Measurements from ENCODE around the gene ZNHIT2.

The ZNHIT2 gene

DNA sequence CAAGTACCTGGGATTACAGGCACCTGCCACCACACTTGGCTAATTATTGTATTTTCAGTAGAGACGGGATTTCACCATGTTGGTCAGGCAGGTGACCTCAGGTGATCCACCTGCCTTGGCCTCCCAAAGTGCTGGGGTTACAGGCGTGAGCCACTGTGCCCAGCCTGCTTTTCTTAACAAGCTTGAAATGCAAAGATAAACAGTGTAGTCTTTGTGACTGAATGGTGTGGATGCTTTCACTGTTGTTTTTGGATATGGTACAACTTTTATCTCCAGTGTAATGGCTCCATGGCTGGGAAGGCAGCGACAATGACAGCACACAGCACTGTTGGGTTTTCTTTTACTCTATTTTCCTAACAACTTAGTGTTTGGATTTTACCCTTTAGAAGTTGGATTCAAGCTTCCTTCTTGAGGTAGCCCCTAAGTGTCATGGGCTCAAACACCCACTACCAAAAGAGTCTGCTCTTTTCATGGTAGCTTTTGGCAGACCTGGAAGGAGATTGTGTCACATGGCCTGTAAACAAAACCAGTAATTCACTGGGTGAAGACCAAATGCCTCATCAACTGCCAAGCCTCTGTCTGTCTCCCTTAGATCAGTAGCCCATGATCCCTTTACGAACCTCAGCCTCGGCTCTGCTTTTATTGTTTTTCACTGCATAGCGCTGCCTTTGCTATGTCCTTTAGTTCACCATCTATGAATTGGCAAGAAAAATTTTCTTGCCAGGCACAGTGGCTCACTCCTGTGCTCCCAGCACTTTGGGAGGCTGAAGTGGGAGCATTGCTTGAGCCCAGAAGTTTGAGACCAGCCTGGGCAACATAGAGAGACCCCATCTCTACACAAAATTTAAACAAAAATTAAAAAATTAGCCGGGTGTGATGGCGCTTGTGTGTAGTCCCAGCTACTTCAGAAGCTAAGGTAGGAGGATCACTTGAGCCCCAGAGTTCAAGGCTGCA lies 15.1 kb downstream of the ZNHIT2 start:
- DNase-seq = no peak

DNA sequence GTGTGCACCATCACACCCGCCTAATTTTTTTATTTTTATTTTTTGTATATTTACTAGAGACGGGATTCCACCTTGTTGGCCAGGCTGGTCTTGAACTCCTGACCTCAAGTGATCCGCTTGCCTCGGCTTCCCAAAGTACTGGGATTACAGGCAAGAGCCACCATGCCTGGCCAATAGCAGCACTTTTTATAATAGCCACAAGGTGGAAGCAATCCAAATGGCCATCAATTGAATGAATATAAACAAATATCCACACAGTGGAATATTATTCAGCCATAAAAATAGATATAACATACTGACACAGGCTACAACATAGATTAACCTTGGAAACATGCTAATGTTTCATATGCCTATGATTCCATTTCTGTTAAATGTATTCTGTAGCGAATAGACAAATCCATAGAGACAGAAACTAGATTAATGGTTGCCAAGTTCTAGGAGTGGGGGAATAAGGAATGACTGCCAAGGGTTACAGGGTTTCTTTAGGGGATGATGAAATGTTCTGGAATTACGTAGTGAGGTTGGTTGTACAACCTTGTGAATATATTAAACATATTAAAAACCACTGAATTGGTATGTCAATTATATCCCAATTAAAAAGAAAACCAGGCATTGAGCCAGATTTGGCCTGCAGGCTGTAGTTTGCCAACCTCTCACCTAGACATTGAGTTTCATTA lies 16.7 kb downstream of the ZNHIT2 start:
- DNase-seq = no peak

DNA sequence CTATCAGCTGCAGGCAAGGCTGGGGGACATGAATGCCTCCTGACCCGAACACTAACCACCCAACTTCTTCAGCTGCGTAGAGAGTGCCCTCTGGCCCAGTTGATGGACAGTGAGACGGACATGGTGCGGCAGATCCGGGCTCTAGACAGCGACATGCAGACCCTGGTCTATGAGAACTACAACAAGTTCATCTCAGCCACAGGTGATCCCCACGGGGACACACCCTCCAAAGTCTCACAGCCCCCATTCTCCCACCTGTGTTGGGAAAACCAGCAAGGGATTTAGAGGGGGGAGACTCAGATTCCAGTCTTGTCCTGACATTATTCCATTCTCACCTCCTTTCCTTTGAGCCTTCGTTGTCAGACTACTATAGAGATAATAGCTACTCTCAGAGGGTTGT lies 20.6 kb downstream of the ZNHIT2 start:
- no peak for DNase-seq

DNA sequence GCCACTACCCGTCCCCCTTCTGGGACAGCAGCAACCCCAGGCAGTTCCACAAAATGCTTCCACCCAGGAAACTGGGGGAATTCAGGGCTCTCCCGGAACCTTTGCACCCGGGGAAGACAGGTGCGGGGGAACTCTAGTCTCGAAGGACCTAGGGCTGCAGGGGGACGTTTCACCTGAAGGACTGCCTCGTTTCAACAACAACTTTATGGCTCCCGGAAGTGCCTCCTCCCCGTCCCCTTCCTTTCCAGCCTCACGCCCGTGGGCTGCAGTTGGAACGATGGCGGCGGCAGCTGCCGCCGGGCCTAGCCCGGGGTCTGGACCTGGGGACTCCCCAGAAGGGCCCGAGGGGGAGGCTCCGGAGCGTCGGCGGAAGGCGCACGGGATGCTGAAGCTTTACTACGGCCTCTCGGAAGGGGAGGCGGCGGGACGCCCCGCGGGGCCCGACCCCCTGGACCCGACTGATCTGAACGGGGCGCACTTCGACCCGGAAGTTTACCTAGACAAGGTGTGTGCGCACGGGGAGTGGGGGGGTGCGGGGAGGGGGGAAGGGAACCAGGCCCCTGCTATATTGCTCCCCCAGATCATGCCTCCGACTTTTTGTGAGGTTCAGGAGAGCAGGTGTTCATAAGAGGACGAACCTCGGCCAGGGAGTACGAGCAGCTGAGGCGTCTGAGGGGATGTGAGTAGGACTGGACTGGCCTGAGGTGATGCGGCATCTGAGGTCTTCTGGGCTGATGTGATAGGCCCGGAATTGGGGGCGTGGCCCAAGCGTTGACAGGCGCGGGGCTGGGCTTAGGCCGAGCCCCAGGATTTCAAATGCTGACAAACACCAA lies 21.3 kb downstream of the ZNHIT2 start, which contains the start of gene VPS51:
Gene VPS51 (plus strand): TSS at position 241 of the 833 bp plus-strand sequence. CDS start 37 bp downstream, at position 278.
- DNase-seq = peak; percentile 88

DNA sequence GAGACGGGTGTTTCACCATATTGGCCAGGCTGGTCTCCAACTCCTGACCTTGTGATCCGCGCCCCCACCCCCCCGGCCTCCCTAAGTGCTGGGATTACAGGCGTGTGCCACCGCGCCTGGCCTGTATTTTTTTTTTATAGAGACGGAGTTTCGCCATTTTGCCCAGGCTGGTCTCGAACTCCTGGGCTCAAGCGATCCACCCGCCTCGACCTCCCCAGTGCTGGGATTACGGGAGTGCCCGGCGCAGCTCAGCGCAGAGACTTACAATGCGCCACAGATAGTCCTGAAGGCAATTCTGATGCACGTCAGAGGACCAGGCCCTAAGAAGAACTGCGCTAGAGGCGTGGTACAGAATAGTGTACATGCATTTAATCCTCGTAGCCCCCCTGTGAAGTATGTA lies 22.1 kb downstream of the ZNHIT2 start:
- DNase-seq = no peak

DNA sequence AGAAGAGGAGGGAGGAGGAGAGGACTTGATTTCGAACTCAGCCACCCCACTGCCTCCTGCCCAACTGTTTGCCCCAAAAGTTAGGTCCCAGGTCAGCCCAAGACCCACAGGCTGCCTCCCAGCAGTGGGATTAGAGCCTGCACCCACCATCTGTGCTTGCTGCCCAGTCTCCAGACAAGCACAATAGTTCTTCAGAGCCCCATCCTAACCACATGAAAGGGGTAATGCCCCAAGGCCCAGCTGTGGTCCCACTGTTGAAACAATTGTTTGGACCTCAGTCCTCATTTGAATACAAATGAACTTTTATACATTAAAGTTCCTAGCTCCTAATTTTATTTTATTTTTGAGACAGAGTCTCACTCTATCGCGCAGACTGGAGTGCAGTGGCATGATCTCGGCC lies 26.9 kb downstream of the ZNHIT2 start:
- DNase-seq = no peak

DNA sequence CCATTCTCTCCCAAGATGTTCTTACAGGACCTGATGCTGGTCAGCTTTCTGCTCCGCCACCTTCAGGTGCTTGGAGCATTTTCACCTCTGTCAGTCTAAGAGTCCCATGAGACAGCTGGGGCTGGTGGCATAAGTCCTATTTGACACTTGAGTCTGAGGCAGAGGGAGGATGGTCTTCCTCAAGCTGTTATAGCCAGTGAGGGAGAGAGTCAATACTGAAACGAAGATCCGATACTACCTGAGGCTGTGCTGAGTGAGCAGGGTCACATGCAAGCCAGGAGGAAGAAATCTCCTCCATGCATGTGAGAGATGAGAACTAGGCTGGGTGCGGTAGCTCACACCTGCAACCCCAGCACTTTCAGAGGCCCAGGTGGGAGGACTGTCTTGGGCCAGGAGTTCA lies 27.9 kb downstream of the ZNHIT2 start:
- no peak for DNase-seq

DNA sequence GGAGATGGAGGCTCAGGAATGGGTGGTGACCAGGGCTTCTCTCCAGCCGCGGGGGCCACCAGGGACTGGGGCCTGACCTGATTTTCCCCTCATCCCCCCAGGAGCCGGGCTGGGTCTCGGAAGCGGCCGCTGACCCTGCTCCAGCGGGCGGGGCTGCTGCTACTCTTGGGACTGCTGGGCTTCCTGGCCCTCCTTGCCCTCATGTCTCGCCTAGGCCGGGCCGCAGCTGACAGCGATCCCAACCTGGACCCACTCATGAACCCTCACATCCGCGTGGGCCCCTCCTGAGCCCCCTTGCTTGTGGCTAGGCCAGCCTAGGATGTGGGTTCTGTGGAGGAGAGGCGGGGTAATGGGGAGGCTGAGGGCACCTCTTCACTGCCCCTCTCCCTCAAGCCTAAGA lies 29.7 kb downstream of the ZNHIT2 start:
- no peak for DNase-seq

DNA sequence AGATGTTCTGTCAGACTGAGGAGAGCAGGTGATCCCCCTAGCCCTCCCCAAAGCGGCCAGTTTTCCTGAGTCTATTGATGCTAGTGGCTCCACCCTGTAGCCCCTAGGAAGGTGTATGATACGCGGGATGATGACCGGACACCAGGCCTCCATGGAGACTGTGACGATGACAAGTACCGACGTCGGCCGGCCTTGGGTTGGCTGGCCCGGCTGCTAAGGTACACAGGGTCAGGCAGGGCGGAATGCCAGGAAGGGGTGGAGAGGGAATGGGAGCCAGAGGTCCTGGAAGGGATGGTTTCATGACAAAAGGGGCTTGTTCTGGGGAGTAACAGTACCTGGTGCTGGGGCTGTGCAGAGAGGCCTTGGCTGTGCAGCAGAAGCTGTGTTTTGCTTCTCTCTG lies 30.3 kb downstream of the ZNHIT2 start:
- no peak for DNase-seq

DNA sequence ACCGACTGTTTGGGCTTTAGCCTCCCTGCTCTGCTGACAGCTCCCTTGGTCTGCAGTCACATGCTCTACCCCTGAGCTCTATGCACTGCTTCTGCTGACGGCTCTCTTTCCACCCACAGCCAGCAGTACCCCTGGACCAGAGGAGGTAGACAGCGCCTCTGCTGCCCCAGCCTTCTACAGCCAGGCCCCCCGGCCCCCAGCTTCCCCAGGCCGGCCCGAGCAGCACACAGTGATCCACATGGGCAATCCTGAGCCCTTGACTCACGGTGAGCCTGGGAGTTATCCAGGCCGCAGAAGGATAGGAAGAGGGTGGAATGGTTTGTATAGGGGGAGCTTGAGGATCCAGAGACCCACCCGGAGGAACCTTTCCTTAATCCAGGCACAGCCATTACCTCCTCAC lies 30.7 kb downstream of the ZNHIT2 start:
- DNase-seq = no peak

DNA sequence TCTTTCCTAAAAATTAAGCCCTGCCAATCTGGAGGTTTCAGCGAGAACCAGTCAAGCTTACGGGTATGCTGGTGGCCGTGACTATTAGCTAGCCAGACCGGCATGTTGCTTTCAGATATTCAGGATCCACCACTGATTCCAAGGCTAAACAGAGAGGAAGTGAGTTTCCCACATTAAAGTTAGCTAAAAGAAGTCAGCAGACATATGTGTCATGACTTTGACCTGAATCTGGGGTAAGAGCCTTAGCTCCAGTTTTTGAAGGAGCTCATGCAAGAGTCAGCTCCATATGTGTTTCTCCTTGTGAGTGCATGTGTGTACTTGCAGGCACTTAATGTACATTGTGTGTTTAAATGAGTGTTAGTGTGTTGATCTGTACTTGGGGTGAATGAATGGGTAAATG lies 32.1 kb downstream of the ZNHIT2 start:
- no peak for DNase-seq

DNA sequence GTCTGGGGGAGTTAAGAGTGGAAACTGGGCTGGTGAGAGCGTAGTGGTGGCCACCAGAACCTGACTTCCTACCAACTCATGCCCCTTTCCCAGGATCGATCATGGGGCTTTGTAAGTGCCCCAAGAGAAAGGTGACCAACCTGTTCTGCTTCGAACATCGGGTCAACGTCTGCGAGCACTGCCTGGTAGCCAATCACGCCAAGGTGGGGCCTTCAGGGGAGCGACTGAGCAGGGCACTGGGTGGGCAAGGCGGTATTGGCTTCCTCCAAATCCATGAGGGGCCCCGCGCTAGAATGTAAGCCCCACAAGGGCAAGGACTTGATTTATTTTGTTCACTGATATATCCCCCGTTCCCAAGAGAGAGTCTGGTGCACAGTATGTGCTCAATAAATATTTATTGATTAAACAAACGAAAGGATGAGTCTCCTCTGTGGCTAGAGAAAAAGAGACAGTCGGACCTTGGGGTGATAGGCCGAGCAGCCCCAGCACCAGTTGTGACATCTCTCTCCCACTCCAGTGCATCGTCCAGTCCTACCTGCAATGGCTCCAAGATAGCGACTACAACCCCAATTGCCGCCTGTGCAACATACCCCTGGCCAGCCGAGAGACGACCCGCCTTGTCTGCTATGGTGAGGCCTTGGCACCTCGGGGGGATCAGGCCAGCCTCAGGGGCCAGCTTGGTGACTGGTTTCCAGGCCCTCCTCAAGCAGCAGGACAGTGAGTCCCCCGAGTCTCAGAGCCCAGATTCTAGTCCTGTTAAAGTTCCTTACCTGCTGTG lies 32.7 kb downstream of the ZNHIT2 start:
- DNase-seq = no peak

DNA sequence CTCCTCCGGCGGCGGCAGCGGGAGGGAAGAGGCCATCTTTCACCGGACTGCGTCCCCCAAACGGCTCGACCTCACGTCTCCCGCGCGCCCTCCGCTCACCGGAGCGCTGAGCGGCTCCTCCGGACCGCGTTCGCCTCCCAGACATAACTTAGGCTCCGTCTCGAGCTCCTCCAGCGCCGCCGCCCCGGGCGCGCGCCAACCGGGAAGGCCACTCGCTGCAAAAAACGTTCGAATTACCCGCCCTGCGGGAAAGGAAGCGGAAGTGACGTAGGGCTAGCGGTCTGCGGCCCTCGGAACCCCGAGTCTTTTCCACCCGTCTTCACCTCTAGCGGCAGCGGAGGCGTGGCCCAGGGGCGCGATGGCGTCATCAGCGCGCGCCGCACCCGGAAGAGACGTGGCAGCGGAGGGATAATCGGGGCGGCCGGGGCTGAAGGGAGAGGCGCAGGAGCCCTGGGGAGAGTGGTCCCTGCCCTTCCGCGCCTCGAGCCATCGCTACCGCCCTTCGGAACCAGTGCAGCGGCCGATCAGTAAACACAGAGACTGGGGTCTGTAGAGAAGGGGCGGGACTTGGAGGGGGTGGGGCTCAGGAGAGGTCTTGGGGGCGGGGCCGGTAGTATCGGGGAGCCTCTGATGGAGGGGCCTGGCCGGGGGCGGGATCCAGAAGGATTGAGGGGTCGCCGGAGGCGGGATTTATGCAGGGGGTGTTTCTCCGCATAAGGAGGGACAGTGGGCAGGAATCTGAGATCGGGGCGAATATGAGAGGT lies 33.5 kb downstream of the ZNHIT2 start, which contains the start of the genes CDCA5 and ZFPL1:
Gene CDCA5 (minus strand): TSS at position 207 of the 764 bp plus-strand sequence. CDS start 62 bp downstream, at position 145.
Gene ZFPL1 (plus strand): TSS at position 389 of the 764 bp plus-strand sequence. CDS start 477 bp downstream, outside the sequence.
- peak; percentile 96 for DNase-seq

DNA sequence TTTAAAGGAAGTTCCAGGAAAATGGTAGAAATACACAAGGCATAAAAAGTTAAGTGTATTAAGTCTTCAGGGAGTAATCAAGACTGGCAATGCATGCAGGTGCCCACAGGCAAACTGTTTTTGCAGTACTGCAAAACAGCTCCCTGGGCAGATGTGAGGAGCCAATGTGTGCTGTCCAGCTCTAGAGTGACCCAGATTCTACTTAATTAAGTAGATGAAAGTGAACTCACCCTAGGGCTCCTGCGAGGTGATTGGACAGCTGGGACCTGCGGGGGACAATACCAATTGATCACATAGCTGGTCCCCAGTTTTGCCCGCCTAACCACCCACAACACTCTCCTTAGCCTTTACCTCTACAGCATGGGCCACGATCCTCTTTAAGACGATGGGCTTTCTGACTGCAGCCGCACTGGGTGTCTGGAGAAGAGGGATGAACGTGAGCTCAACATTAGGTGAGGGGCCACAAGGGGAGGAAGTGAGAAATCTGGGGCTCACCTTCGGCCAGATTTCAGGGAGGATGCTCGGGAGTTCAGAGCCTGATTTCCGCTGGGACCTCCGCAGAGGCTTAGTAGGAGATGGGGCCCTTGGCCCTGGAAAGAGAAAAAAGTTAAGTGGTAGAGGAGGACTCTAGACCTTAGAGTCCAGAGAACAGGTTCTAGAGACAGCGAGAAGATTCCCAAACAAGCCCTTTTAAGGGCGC lies 34.2 kb downstream of the ZNHIT2 start:
- DNase-seq = no peak

DNA sequence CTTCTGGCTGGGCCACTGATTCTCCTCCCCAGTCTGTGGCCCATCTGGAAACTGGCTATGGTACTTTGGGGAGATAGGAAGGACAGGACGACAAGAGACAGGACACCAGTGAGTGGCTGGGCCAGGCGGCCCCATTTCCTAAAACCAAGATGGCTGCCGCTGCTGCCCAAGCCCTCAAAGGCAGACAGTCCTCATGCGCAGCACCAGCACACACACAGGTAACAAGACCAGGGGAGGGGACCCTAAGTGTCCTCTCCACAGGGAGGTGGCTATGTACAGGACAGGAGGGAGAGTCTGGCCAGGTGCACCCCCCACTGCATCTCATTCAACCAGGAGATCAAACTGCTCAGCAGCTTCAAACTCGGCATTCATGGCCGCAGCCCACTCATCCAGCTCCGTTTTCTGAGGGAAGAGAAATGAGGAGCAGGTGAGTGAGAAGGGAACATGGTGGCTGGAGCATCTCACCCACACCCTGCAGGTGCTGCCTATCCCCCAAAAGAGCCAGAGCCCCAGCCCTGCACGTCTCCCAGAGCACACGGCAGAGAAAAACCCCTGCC lies 38.6 kb downstream of the ZNHIT2 start:
- DNase-seq = no peak

DNA sequence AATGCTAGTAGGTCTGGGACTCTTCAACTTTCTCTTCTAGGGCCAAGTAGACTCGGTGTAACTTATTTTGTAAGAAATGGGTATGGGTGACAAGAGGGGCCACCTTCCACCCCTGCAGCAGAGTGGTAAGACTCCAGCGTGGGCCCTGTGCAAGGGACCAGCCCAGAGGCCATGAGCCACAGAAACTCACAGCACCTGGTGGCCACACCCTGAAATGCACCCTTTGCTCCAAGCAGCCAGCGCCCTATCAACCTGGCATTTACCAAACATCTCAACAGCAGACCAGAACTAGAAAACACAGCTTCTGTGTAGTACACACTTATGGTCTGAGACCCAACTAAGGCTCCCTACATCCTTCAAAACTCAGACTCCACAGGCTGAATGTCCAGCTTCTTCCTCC lies 39.4 kb downstream of the ZNHIT2 start:
- DNase-seq = peak; percentile 82

DNA sequence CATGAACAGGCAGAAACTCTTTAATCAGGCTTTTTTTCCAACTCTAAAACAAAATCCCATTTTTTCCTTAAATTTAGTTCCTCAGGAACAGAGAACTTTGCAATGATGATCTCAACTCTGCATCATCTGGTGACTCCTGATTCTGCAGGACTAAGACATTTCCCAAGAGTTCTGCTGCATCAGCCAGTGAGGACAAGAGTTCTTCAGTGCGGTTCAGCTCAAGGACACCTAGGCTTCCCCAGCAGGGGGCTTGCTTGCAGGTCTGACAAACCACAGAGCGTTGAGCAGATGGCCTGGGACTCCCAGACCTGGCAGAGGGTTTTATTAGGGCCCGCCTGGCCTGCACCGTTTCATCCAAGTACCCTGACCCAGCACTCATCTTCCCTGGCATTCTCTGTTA lies 40.0 kb downstream of the ZNHIT2 start:
- DNase-seq = no peak

DNA sequence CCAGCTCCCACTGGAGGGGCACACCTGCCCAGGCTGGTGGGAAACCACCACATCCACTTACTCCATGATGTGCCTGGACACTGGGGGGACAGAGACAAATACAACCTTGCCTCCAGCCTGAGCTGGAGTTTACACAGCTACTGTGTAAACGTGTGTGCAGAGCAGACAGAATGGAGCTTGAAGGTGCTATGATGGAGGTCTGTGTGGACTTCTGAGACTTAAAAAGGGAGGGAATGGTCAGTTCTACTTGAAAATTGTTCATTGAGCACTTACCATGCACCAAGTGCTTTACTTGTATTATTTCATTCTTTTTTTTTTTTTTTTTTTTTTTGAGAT lies 44.9 kb downstream of the ZNHIT2 start:
- DNase-seq = no peak

DNA sequence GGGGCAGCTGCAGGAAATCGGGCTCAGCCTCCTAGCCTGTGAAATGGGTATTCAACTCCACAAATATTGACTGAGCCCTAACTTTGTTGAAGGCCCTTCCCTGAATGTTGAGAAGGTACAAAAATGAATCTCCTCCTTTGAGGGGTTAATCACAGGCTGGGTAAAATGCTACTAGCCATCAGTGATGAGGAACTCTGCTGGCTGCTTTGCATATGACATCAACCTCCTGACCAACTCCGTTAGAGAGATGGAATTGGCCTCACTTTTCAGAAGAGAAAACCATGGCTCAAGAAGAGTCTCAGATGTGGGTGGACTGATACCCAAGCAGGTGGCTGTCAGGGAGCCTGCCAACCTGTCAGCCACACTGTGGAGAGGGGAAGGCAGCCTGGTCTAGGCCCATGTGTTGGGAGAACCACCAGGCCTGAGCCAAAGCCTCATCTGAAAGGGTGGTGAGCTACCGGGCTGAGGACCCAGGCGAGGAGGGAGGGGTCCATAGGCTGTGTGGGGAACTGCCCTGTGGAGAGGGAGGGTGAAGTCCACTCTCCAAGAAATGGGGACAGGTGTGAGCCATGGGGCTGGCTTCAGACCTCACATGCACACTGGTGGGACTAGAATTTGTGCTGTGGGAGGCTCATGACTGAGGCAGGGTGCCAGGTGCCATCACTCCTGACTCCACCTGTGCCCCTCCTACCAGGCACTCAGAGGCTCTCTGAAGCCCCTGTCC lies 45.4 kb downstream of the ZNHIT2 start:
- DNase-seq = no peak

DNA sequence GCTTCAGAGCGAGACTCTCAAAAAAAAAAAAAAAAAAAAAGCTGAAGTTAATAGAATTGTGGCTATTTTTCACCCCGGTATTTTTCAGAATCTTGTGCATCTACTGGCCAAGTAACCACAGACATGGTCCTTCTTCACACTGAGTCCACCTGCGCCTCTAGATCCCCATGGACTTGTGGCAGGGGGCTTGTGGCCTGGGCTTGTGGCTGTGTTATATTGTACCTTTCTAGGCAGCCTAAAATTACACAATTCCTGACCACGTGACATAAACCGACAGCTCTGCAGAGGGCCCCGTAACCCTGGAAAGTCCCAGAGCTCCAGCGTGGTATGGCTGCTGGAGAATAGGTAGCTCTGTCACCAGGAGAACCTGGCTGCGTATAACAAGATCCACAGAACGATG lies 48.3 kb downstream of the ZNHIT2 start:
- no peak for DNase-seq
